ENCODE measurements around the gene ICAM4.
A peak's percentile ranks its signal among the peaks of the same experiment; 100 is the strongest.
"Not testable (repeated sequence)": the region's sequence is repeated elsewhere in the genome, so short reads cannot be mapped to it uniquely, and the experiment has no call there.

ICAM4 gene

DNA sequence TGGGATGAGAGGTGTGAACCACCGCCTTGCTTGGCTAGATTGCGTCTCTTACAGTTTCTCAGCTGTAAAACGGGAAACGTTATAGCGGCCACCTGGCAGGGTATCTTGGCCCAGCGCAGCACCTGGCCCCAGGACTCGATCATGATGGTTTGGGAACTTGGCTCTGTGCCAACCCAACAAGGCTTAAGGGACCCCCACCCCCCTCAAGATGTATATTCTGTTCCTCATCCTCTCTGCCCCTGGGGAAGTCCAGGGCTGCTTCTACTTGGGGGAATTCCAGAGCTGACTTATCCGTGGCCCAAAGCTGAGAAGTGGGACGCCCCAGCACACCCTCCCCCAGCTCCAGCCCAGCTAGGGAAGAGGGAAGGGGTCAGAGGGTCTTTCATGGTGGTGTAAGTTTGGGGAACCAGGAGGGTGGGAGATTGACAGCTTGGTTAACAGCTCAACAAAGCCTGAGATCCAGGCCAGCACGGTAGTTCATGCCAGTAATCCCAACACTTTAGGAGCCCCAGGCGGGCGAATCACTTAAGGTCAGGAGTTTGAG is 15.1 kb upstream of the ICAM4 start:
- peak overlapping the region; percentile 49 for H3K9ac ChIP-seq (ENCODE audit: low read length)
- no peaks in the 10 kb centered on the region for H3K9me3 ChIP-seq (ENCODE audit: control insufficient read depth, low read length)
- no peaks in the 10 kb centered on the region for H3K36me3 ChIP-seq (ENCODE audit: control insufficient read depth, insufficient read depth, low read length)
- peaks cover 18% of the 10 kb centered on the region for H3K4me1 ChIP-seq (ENCODE audit: control insufficient read depth, insufficient read depth, low read length)
- H3K4me3 ChIP-seq (ENCODE audit: low read length): no peak overlapping the region
- peaks cover 26% of the 10 kb centered on the region for H3K27me3 ChIP-seq (ENCODE audit: control insufficient read depth, insufficient read depth, low read length)

DNA sequence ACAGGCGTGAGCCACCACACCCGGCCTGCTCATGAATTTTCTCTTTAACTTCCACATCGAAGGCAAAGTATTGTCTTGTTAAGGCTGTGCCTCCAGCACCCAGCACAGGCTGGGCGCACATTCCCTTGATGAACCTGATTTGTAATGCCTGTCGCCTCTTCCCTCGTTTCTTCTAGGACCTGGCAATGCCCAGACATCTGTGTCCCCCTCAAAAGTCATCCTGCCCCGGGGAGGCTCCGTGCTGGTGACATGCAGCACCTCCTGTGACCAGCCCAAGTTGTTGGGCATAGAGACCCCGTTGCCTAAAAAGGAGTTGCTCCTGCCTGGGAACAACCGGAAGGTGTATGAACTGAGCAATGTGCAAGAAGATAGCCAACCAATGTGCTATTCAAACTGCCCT is 12.2 kb upstream of the ICAM4 start:
- no peak overlapping the region for H3K9ac ChIP-seq (ENCODE audit: low read length)
- H3K27me3 ChIP-seq (ENCODE audit: control insufficient read depth, insufficient read depth, low read length): peaks cover 24% of the 10 kb centered on the region
- H3K4me1 ChIP-seq (ENCODE audit: control insufficient read depth, insufficient read depth, low read length): peaks cover 17% of the 10 kb centered on the region
- H3K36me3 ChIP-seq (ENCODE audit: control insufficient read depth, insufficient read depth, low read length): no peaks in the 10 kb centered on the region
- no peak overlapping the region for H3K4me3 ChIP-seq (ENCODE audit: low read length)
- no peaks in the 10 kb centered on the region for H3K9me3 ChIP-seq (ENCODE audit: control insufficient read depth, low read length)

DNA sequence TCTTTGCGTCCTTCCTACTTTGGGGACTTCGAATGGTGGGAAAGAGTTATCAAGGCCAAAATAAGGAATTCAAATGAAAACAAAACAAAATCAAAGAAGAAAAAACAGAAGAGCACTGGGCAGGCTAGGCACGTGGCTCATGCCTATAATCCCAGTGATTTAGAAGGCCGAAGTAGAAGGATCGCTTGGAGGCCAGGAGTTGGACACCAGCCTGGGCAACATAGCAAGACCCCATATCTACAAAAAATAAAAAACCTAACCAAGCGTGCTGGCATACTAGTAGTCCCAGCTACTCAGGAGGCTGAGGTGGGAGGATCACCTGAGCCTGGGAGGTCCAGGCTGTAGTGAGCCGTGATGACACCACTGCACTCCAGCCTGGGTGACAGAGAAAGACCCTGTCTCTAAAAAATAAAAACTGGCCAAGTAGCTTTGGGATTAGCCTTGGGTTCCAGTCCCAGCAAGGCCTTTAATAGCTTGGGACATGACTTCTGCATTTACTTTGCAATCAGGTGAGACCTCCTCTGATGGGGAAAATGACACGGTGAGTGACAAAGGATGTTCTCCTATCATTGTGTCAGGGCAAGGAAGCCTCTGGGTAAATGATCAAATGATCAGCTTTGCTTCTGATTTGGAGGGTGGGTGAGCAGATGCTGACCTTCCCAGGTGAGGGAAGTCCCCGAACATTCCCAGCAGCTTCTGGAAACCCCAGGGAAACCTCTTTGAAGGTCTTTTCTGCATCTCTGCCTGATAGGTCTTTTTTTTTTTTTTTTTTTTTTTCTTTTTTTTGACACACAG is 8.8 kb upstream of the ICAM4 start:
- no peaks in the 10 kb centered on the region for H3K9me3 ChIP-seq (ENCODE audit: control insufficient read depth, low read length)
- H3K9ac ChIP-seq (ENCODE audit: low read length): no peak overlapping the region
- H3K4me1 ChIP-seq (ENCODE audit: control insufficient read depth, insufficient read depth, low read length): no peaks in the 10 kb centered on the region
- no peaks in the 10 kb centered on the region for H3K36me3 ChIP-seq (ENCODE audit: control insufficient read depth, insufficient read depth, low read length)
- H3K27me3 ChIP-seq (ENCODE audit: control insufficient read depth, insufficient read depth, low read length): no peaks in the 10 kb centered on the region
- H3K4me3 ChIP-seq (ENCODE audit: low read length): no peak overlapping the region

DNA sequence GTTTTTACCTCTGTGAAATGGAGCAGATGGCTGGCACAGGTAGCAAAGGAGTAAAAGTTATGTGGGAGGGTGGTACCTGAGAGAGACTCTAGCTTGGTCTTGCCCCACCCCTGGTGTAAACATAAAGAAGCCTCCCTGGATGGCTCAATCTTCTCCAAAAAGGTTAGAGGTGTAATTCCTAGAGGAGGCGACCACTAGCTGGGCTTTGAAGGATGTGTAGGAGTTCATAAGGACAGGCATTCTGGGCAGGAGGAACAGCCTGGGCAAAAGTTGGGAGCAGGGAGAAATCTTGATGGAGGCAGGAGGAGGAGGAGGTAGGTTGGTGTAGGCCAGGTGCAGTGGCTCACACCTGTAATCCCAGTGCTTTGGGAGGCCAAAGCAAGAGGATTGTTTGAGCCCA is 7.8 kb upstream of the ICAM4 start:
- H3K4me1 ChIP-seq (ENCODE audit: control insufficient read depth, insufficient read depth, low read length): peaks cover 4% of the 10 kb centered on the region
- H3K4me3 ChIP-seq (ENCODE audit: low read length): no peak overlapping the region
- H3K36me3 ChIP-seq (ENCODE audit: control insufficient read depth, insufficient read depth, low read length): no peaks in the 10 kb centered on the region
- no peaks in the 10 kb centered on the region for H3K9me3 ChIP-seq (ENCODE audit: control insufficient read depth, low read length)
- no peaks in the 10 kb centered on the region for H3K27me3 ChIP-seq (ENCODE audit: control insufficient read depth, insufficient read depth, low read length)
- no peak overlapping the region for H3K9ac ChIP-seq (ENCODE audit: low read length)

DNA sequence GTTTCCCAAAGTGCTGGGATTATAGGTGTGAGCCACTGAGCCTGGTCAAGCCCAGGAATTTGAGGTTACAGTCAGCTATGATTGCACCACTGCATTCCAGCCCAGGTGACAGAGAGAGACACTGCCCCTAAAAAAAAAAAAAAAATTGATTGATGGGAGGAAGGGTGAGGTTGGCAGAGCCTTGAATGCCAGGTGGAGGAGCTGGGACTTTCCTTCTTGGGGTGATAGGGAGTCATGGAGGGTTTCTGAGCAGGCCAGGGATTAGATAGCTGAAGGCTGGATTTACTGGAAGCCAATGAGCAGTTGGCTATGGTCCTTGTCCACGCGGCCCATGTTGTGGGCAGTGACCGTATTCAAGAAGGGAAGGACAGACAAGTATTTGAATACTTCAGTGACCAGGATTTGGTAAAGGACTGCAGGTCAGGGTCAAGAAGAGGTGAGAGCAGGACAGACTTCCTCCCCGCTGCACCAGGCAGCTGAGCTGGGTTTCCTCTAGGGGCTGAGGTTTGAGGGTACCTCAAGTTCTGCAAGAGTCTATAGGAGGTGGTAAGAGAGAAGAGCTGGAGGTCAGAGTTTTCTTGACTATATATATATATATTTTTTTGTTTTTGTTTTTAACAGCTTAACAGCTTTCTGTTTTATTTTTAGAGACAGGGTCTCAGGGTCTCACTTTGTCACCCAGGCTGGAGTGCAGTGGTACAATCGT is 6.9 kb upstream of the ICAM4 start:
- H3K27me3 ChIP-seq (ENCODE audit: control insufficient read depth, insufficient read depth, low read length): no peaks in the 10 kb centered on the region
- H3K36me3 ChIP-seq (ENCODE audit: control insufficient read depth, insufficient read depth, low read length): no peaks in the 10 kb centered on the region

DNA sequence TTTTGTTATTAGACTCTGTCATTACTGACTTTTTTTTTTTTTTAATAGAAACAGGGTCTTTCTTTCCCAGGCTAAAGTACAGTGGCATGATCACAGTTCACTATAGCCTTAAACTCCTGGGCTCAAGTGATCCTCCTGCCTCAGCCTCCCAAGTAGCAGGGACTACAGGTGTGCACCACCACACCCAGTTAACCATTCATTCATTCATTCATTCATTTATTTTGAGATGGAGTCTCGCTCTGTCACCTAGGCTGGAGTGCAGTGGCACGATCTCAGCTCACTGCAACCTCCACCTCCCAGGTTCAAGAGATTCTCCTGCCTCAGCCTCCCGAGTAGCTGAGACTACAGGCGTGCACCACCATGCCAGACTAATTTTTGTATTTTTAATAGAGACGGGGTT is 4.7 kb upstream of the ICAM4 start:
- H3K4me1 ChIP-seq (ENCODE audit: control insufficient read depth, insufficient read depth, low read length): peaks cover 10% of the 10 kb centered on the region
- not testable (repeated sequence) for H3K36me3 ChIP-seq (ENCODE audit: control insufficient read depth, insufficient read depth, low read length); H3K27me3 ChIP-seq (ENCODE audit: control insufficient read depth, insufficient read depth, low read length); H3K9ac ChIP-seq (ENCODE audit: low read length); H3K9me3 ChIP-seq (ENCODE audit: control insufficient read depth, low read length); H3K4me3 ChIP-seq (ENCODE audit: low read length)

More for the DNA sequence above, 6.9 kb upstream of the ICAM4 start:
- Histone ChIP-seq H3K4me3 (ENCODE audit: low read length) (no peak overlapping the region), H3K9me3 (ENCODE audit: control insufficient read depth, low read length) (no peaks in the 10 kb centered on the region), H3K4me1 (ENCODE audit: control insufficient read depth, insufficient read depth, low read length) (peaks cover 4% of the 10 kb centered on the region), H3K9ac (ENCODE audit: low read length) (no peak overlapping the region)

DNA sequence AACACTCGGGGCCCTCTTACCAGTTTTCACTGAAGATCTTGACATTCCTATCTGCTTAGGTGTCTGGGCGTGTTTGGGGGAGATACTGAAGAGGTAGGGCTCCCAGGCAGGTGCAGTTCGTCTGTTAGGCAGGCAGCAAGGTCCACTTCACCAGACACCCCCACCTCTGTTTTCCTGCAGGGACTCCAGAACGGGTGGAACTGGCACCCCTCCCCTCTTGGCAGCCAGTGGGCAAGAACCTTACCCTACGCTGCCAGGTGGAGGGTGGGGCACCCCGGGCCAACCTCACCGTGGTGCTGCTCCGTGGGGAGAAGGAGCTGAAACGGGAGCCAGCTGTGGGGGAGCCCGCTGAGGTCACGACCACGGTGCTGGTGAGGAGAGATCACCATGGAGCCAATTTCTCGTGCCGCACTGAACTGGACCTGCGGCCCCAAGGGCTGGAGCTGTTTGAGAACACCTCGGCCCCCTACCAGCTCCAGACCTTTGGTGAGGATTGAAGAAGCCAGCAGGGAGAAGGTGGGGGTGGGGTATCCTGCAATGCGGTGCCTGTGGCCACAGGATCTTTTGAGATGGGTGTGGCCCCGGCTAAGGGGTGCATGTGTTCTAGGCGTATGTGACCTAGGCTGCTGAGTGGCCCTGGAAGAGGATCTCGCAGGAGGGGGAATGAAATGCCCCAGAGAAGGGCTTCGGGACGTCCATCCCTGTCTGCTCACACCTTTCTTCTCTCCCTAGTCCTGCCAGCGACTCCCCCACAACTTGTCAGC is 3.3 kb upstream of the ICAM4 start:
- H3K27me3 ChIP-seq (ENCODE audit: control insufficient read depth, insufficient read depth, low read length): peaks cover 18% of the 10 kb centered on the region
- H3K9ac ChIP-seq (ENCODE audit: low read length): no peak overlapping the region
- H3K36me3 ChIP-seq (ENCODE audit: control insufficient read depth, insufficient read depth, low read length): no peaks in the 10 kb centered on the region
- no peaks in the 10 kb centered on the region for H3K9me3 ChIP-seq (ENCODE audit: control insufficient read depth, low read length)
- H3K4me3 ChIP-seq (ENCODE audit: low read length): no peak overlapping the region
- peaks cover 21% of the 10 kb centered on the region for H3K4me1 ChIP-seq (ENCODE audit: control insufficient read depth, insufficient read depth, low read length)

DNA sequence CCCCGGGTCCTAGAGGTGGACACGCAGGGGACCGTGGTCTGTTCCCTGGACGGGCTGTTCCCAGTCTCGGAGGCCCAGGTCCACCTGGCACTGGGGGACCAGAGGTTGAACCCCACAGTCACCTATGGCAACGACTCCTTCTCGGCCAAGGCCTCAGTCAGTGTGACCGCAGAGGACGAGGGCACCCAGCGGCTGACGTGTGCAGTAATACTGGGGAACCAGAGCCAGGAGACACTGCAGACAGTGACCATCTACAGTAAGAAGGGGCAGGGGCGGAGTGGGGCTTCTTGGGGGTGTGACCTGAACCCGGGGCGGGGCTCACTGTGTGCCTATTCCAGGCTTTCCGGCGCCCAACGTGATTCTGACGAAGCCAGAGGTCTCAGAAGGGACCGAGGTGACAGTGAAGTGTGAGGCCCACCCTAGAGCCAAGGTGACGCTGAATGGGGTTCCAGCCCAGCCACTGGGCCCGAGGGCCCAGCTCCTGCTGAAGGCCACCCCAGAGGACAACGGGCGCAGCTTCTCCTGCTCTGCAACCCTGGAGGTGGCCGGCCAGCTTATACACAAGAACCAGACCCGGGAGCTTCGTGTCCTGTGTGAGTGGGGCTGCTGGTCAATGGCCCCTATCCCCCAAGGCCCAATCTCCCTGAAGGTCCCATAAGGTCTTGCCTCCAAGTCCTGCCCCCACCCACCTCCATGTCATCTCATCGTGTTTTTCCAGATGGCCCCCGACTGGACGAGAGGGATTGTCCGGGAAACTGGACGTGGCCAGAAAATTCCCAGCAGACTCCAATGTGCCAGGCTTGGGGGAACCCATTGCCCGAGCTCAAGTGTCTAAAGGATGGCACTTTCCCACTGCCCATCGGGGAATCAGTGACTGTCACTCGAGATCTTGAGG is 2.4 kb upstream of the ICAM4 start:
- Histone ChIP-seq H3K9me3 (ENCODE audit: control insufficient read depth, low read length) (no peaks in the 10 kb centered on the region), H3K4me3 (ENCODE audit: low read length) (no peak overlapping the region), H3K9ac (ENCODE audit: low read length) (no peak overlapping the region), H3K4me1 (ENCODE audit: control insufficient read depth, insufficient read depth, low read length) (peaks cover 29% of the 10 kb centered on the region), H3K27me3 (ENCODE audit: control insufficient read depth, insufficient read depth, low read length) (peaks cover 26% of the 10 kb centered on the region), H3K36me3 (ENCODE audit: control insufficient read depth, insufficient read depth, low read length) (no peaks in the 10 kb centered on the region)

DNA sequence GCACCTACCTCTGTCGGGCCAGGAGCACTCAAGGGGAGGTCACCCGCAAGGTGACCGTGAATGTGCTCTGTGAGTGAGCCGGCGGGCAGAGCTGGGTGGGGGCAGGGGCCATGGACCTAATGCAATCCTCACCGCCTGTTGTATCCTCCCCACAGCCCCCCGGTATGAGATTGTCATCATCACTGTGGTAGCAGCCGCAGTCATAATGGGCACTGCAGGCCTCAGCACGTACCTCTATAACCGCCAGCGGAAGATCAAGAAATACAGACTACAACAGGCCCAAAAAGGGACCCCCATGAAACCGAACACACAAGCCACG is 1.8 kb upstream of the ICAM4 start:
- Histone ChIP-seq H3K36me3 (ENCODE audit: control insufficient read depth, insufficient read depth, low read length) (no peaks in the 10 kb centered on the region), H3K4me1 (ENCODE audit: control insufficient read depth, insufficient read depth, low read length) (peaks cover 33% of the 10 kb centered on the region), H3K9me3 (ENCODE audit: control insufficient read depth, low read length) (no peaks in the 10 kb centered on the region), H3K9ac (ENCODE audit: low read length) (no peak overlapping the region), H3K27me3 (ENCODE audit: control insufficient read depth, insufficient read depth, low read length) (peaks cover 33% of the 10 kb centered on the region), H3K4me3 (ENCODE audit: low read length) (no peak overlapping the region)

DNA sequence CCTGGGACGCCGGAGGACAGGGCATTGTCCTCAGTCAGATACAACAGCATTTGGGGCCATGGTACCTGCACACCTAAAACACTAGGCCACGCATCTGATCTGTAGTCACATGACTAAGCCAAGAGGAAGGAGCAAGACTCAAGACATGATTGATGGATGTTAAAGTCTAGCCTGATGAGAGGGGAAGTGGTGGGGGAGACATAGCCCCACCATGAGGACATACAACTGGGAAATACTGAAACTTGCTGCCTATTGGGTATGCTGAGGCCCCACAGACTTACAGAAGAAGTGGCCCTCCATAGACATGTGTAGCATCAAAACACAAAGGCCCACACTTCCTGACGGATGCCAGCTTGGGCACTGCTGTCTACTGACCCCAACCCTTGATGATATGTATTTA is 1.4 kb upstream of the ICAM4 start:
- H3K9ac ChIP-seq (ENCODE audit: low read length): no peak overlapping the region

DNA sequence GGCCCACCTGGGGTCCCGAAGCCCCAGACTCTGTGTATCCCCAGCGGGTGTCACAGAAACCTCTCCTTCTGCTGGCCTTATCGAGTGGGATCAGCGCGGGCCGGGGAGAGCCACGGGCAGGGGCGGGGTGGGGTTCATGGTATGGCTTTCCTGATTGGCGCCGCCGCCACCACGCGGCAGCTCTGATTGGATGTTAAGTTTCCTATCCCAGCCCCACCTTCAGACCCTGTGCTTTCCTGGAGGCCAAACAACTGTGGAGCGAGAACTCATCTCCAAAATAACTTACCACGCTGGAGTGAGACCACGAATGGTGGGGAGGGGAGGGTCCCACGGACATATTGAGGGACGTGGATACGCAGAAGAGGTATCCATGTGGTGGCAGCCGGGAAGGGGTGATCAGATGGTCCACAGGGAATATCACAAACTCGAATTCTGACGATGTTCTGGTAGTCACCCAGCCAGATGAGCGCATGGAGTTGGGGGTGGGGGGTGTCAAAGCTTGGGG is 2.0 kb downstream of the ICAM4 start:
- Histone ChIP-seq H3K36me3 (ENCODE audit: control insufficient read depth, insufficient read depth, low read length) (no peaks in the 10 kb centered on the region), H3K27me3 (ENCODE audit: control insufficient read depth, insufficient read depth, low read length) (peaks cover 70% of the 10 kb centered on the region), H3K4me3 (ENCODE audit: low read length) (no peak overlapping the region), H3K4me1 (ENCODE audit: control insufficient read depth, insufficient read depth, low read length) (peaks cover 65% of the 10 kb centered on the region), H3K9ac (ENCODE audit: low read length) (no peak overlapping the region), H3K9me3 (ENCODE audit: control insufficient read depth, low read length) (no peaks in the 10 kb centered on the region)

More for the DNA sequence above, 1.4 kb upstream of the ICAM4 start:
- Histone ChIP-seq H3K9me3 (ENCODE audit: control insufficient read depth, low read length) (no peaks in the 10 kb centered on the region), H3K27me3 (ENCODE audit: control insufficient read depth, insufficient read depth, low read length) (peaks cover 37% of the 10 kb centered on the region), H3K36me3 (ENCODE audit: control insufficient read depth, insufficient read depth, low read length) (no peaks in the 10 kb centered on the region), H3K4me1 (ENCODE audit: control insufficient read depth, insufficient read depth, low read length) (peaks cover 37% of the 10 kb centered on the region), H3K4me3 (ENCODE audit: low read length) (no peak overlapping the region)

Measured in mucosa of stomach (tissue), 1 donor.